HG02870 (cell line): ENCODE results near the gene FUT1.
A peak's percentile ranks its signal among the peaks of the same experiment; 100 is the strongest.
"Not testable (repeated sequence)": the region's sequence is repeated elsewhere in the genome, so short reads cannot be mapped to it uniquely, and the experiment has no call there.

Source experiments
- ATAC-seq: cut with Tn5 transposase; IDR thresholded peaks from one replicate; pipeline ENCODE4 v1.9.1; 2021; ENCODE audit warnings: mild to moderate bottlenecking, moderate library complexity; ENCODE audit not compliant: unreplicated experiment

Gene FUT1

DNA sequence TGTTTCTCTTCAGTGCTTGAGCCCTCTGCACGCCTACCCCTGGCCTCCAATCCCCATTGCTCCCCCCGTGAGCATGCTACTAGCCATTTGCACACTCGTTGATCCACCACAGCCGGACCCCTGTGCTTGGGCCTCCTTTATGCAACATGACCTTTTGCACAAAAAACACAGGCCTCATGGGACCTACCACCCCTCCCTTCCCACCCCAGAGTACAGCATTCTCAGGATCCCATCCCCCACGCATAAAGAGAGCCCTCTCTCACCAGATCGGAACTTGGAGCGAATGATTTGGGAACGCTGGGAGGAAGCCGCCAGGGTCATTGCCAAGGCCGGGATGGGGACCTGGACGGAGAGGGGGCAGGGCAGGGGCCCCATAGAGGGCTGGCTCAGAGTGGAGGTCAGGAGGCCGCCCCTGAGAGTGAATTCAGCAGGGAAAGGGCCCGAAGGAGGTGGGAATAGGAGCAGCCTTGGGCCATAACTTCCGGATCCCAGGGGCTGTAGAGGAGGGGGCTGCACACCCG is 33.7 kb downstream of the FUT1 start:
- ATAC-seq = no peak

DNA sequence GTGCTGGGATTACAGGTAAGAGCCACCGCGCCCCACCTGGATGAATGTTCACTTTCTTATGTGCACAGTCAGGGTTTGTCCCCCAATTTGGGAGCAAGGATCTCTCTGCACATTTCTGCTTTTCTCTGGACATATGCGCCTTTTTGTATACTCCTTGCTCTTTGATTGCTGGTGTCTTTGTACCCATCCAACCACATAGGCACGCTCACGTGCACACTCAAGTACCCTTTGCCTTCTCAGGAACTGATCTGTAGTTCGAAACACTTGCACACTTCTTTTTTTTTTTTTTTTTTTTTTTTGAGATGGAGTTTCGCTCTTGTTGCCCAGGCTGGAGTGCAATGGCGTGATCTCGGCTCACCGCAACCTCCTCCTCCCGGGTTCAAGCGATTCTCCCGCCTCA is 34.3 kb downstream of the FUT1 start:
- ATAC-seq = not testable (repeated sequence)

- no peak for ATAC-seq
Measured at GRCh38 chr19:48716562-48717291, 35.7 kb downstream of the FUT1 start.

- ATAC-seq = no peak
Measured at GRCh38 chr19:48715681-48716171, 36.7 kb downstream of the FUT1 start.

DNA sequence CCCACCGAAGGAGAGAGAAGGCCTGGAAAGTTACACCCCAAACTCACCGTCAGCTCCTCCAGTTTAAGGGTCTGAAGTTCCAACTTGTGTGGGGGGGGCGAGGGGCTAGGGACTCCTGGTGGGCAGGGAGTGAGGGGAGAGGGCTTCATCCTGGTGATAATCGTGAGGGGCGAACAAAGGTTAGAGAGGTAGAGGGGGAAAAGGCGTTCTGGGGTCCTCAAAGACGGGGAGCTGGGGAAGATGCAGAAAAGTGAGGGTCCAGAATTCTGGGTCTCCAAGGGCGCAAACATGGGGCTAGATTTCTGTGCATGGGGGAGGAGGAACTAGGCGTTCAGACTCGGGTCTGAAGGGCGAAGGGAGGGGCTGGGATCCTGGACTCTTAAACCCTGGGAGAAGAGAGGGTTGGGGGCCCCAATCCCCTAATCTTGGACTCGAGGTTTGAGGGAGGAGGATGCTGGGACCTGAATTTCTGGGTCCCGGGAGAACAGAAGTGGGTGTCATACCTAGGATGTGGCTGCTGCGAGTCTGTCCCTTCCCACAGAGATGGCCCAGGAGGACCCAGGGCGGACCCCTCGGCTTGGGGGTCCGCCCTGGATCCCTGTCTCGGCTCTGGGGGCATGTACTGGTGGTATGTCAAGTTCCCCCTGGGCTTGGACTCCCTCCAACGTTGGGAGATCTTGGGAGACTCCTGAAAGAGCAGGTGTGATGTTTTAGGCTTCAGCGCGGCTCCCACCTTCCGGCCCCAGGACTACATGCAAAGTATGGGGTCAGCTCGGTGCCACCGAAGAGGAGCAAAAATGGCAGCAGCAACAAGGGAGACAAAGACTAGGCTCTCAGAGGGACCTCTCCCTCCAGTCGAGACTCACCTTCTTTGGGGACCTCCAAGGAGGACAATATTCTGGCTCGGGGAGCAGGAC is 37.4 kb downstream of the FUT1 start:
- no peak for ATAC-seq

GRCh38 chr19:48713864-48714755 is 38.3 kb downstream of the FUT1 start:
- ATAC-seq = peak; percentile 92

- ATAC-seq = no peak
Measured at GRCh38 chr19:48713041-48713863, 39.2 kb downstream of the FUT1 start.

DNA sequence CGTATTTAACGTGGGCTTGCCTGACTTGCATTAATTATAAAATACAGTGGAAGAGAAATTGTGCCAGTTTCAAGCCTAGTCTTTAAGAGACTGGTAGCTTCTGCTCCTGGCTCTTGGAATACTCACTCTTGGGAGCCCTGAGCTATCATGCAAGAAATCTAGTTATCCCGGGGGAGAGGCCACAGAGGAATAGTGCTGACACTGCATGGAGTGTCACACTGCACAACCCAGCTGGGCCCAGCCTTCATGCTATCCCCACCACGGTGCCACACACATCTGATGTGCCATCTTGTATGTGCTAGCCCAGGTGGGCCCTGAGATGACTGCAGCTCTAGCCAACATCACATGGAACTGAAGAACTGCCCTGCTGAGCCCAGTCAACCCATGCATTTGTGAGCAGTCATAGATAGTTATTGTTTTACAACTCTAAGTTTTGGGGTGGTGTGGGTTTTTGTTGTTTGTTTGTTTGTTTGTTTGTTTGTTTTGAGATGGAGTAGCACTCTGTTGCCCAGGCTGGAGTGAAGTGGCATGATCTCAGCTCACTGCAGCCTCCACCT is 41.3 kb downstream of the FUT1 start:
- ATAC-seq = no peak

DNA sequence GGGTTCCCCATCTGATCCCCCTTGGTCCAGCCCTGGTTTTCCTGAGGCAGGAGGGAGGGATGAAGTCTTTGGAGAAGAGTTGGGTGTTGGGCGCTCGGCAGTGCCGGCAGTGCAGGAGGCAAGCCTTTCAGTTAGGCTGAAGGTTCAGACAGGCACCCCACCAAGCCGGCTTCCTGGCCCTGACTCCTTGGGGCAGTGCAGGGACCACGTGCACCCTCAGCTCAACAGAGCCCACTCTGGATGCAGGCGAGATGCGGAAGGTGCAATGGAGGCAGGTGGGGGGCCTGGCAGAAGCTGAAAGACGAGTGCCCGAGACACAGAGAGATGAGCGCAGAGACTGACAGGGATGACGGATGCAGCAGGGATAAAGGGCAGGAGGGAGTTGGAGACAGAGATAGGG is 44.0 kb downstream of the FUT1 start:
- ATAC-seq = no peak

- no peak for ATAC-seq
Measured at GRCh38 chr19:48705431-48705830, 47.0 kb downstream of the FUT1 start.

GRCh38 chr19:48703316-48703715 is 49.1 kb downstream of the FUT1 start:
- no peak for ATAC-seq

- no peak for ATAC-seq
Measured at GRCh38 chr19:48702701-48703100, 49.7 kb downstream of the FUT1 start.

DNA sequence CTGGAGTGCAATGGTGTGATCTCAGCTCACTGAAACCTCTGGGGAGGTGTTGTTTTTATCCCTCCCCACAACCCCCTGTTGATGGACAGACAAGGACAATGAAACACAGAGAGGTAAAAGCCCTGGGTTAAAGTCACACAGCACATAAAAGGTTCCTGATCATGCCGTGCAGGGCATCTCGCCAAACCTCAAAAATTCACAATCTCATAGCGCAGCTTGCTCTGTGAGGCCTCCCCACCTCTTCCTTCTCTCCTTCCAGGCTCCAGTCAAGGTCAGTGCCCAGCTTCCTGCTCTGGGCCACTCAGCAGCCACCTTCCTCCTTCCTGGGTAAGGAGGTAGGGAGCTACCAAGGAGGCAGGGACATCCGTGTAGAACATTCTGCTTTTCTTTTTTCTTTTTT is 54.4 kb downstream of the FUT1 start:
- ATAC-seq = no peak
